A549 (cell line): ENCODE measurements around the gene OXLD1. TPM values are rescaled to one million over a fixed set of nuclear protein-coding genes. Genes with fewer than 3 reads are reported as not detected.

Experiments
- ATAC-seq, 2 experiments: fragments of 200-7000 bp in 1 of 2; fragments of >200 bp in 1 of 2; cut with Nextera tagmentation in 1 of 2; cut with Tn5 transposase in 1 of 2; 3 replicates each; pipeline versions ENCODE4 v1.8.0 to v1.9.1; 2018 to 2020; ENCODE audit warnings: mild to moderate bottlenecking in 1 of 2, moderate library complexity in 1 of 2
- CTCF ChIA-PET: fragments of 300-600 bp; sonication (Branson Sonifier 250); formaldehyde crosslinking; extraction: SDS; loops from one replicate; lab custom pipeline; 2021; ENCODE audit warnings: antibody characterized with exemption, inconsistent platforms; lab: Yijun Ruan, JAX
- POLR2A ChIA-PET: fragments of 350-600 bp; formaldehyde crosslinking; extraction: SDS; loops from one replicate; lab custom pipeline; 2021; ENCODE audit warnings: antibody characterized with exemption, inconsistent platforms; lab: Yijun Ruan, JAX
- DNase-seq, 2 experiments: peaks; one replicate each; pipeline versions ENCODE4 v3.0.0 to v3.0.0-alpha.2; 2011 to 2016; ENCODE audit warnings: low read depth in 1 of 2, low spot score in 1 of 2
- FAIRE-seq: peaks from 2 replicates; lab custom pipeline; 2011; peaks lifted over from hg19 to GRCh38; lab: Jason Lieb, UNC
- H3K27ac ChIP-seq, 2 experiments: fragments of >200 bp; sonication (Bioruptor Twin); formaldehyde crosslinking; 3 replicates each; pipeline ENCODE4 v1.5.1; 2016 to 2017
- H3K4me1 ChIP-seq: fragments of >200 bp; sonication (Bioruptor Twin); formaldehyde crosslinking; 3 replicates; pipeline ENCODE4 v1.6.1; 2016
- H3K4me2 ChIP-seq: fragments of >200 bp; sonication (Bioruptor Twin); formaldehyde crosslinking; 3 replicates; pipeline ENCODE4 v1.6.1; 2016
- H3K4me3 ChIP-seq: fragments of >200 bp; sonication (Bioruptor Twin); formaldehyde crosslinking; 3 replicates; pipeline ENCODE4 v1.5.1; 2016
- H3K9me3 ChIP-seq: fragments of >200 bp; sonication (Bioruptor Twin); formaldehyde crosslinking; 3 replicates; pipeline ENCODE4 v1.6.1; 2016
- BCL3 ChIP-seq: fragments of >200 bp; sonication (Bioruptor Twin); formaldehyde crosslinking; IDR thresholded peaks from 3 replicates; pipeline ENCODE4 v1.6.1; 2016
- CBX2 ChIP-seq: fragments of 200-600 bp; sonication (generic); IDR thresholded peaks from 2 replicates; pipeline ENCODE4 v1.6.1; 2016; ENCODE audit warnings: low read depth, mild to moderate bottlenecking, borderline replicate concordance
- CEBPB ChIP-seq, 2 experiments: fragments of >200 bp in 1 of 2; sonication (Bioruptor Twin) in 1 of 2; formaldehyde crosslinking in 1 of 2; IDR thresholded peaks; 2 replicates each; pipeline ENCODE4 v1.6.1; 2012 to 2016
- CHD2 ChIP-seq: fragments of 150-350 bp; IDR thresholded peaks from 2 replicates; pipeline ENCODE4 v1.6.1; 2014; ENCODE audit warnings: low read length; ENCODE audit not compliant: partially characterized antibody
- CTCF ChIP-seq: fragments of >200 bp; sonication (Bioruptor Twin); formaldehyde crosslinking; IDR thresholded peaks from 3 replicates; pipeline ENCODE4 v1.5.1; 2016
- ELK1 ChIP-seq: fragments of 150-350 bp; IDR thresholded peaks from 2 replicates; pipeline ENCODE4 v1.6.1; 2014; ENCODE audit warnings: low read depth, mild to moderate bottlenecking, low read length
- EP300 ChIP-seq, 2 experiments: fragments of >200 bp; sonication (Bioruptor Twin); formaldehyde crosslinking; IDR thresholded peaks; 2 replicates in 1 of 2; 3 replicates in 1 of 2; pipeline ENCODE4 v1.6.1; 2016 to 2017
- ESRRA ChIP-seq: fragments of 150-350 bp; IDR thresholded peaks from 2 replicates; pipeline ENCODE4 v1.6.1; 2014; ENCODE audit warnings: mild to moderate bottlenecking, low read length, borderline replicate concordance
- FOXS1 ChIP-seq: fragments of 250-450 bp; sonication (Bioruptor Pico); IDR thresholded peaks from 2 replicates; pipeline ENCODE4 v1.5.0; 2020; ENCODE audit warnings: mild to moderate bottlenecking, moderate library complexity
- GATA3 ChIP-seq: IDR thresholded peaks from 2 replicates; pipeline ENCODE4 v1.6.1; 2012; ENCODE audit warnings: borderline replicate concordance
- HEYL ChIP-seq: fragments of 250-450 bp; sonication (Bioruptor Pico); IDR thresholded peaks from 2 replicates; pipeline ENCODE4 v1.8.0; 2021; ENCODE audit warnings: mild to moderate bottlenecking, moderate library complexity
- HOXB13 ChIP-seq: fragments of 250-450 bp; sonication (Bioruptor Pico); IDR thresholded peaks from 2 replicates; pipeline ENCODE4 v1.5.0; 2020; ENCODE audit warnings: low read depth, mild to moderate bottlenecking, moderate library complexity
- HOXB5 ChIP-seq: fragments of 250-450 bp; sonication (Bioruptor Pico); IDR thresholded peaks from 2 replicates; pipeline ENCODE4 v1.5.0; 2020; ENCODE audit warnings: mild to moderate bottlenecking, moderate library complexity
- JUN ChIP-seq, 2 experiments: fragments of >200 bp; sonication (Bioruptor Twin); formaldehyde crosslinking; IDR thresholded peaks; 2 replicates in 1 of 2; 3 replicates in 1 of 2; pipeline ENCODE4 v1.6.1; 2016 to 2017
- MAFK ChIP-seq: fragments of 450-650 bp; IDR thresholded peaks from 2 replicates; pipeline ENCODE4 v1.6.1; 2014; ENCODE audit not compliant: partially characterized antibody
- MAX ChIP-seq: IDR thresholded peaks from 2 replicates; pipeline ENCODE4 v1.6.1; 2012
- MAZ ChIP-seq: fragments of 150-350 bp; IDR thresholded peaks from 2 replicates; pipeline ENCODE4 v1.6.1; 2014; ENCODE audit warnings: antibody characterized with exemption, low read depth, low read length, borderline replicate concordance
- MYC ChIP-seq: IDR thresholded peaks from 2 replicates; pipeline ENCODE4 v1.6.1; 2012; ENCODE audit warnings: mild to moderate bottlenecking, inconsistent platforms, low read length, improper control_type of control experiment, borderline replicate concordance
- NFE2L2 ChIP-seq: fragments of 150-350 bp; conservative IDR thresholded peaks from 2 replicates; pipeline ENCODE4 v1.6.1; 2014; ENCODE audit warnings: low read length
- NR3C1 ChIP-seq: fragments of >200 bp; sonication (Bioruptor Twin); formaldehyde crosslinking; IDR thresholded peaks from 3 replicates; pipeline ENCODE4 v1.6.1; 2017
- PBX3 ChIP-seq: IDR thresholded peaks from 2 replicates; pipeline ENCODE4 v1.6.1; 2012
- POLR2A ChIP-seq: IDR thresholded peaks from 2 replicates; pipeline ENCODE4 v1.6.1; 2012; ENCODE audit warnings: mild to moderate bottlenecking, low read length
- POLR2AphosphoS2 ChIP-seq: conservative IDR thresholded peaks from 2 replicates; pipeline ENCODE4 v1.6.1; 2012; ENCODE audit warnings: low read length, improper control_type of control experiment, inconsistent platforms
- SREBF2 ChIP-seq: fragments of 450-650 bp; IDR thresholded peaks from 2 replicates; pipeline ENCODE4 v1.6.1; 2014; ENCODE audit warnings: mild to moderate bottlenecking, moderate library complexity
- TFCP2L1 ChIP-seq: fragments of 250-450 bp; sonication (Bioruptor Pico); IDR thresholded peaks from 2 replicates; pipeline ENCODE4 v1.5.0; 2021; ENCODE audit warnings: mild to moderate bottlenecking
- USF2 ChIP-seq: fragments of 450-650 bp; IDR thresholded peaks from 2 replicates; pipeline ENCODE4 v1.6.1; 2014; ENCODE audit warnings: antibody characterized with exemption
- ZC3H11A ChIP-seq: fragments of 450-650 bp; IDR thresholded peaks from 2 replicates; pipeline ENCODE4 v1.6.1; 2014; ENCODE audit warnings: antibody characterized with exemption, mild to moderate bottlenecking
- ZNF302 ChIP-seq: fragments of 250-450 bp; sonication (Bioruptor Pico); IDR thresholded peaks from 2 replicates; pipeline ENCODE4 v1.9.0; 2021; ENCODE audit warnings: inconsistent platforms, mild to moderate bottlenecking, moderate library complexity
- WGBS: methylation state at CpG from one replicate; pipeline ENCODE4 v1.1.6; 2017; ENCODE audit errors: missing lambda C conversion rate; 5-methylcytosine and 5-hydroxymethylcytosine counted together
- polyA plus RNA-seq, 4 experiments: library from polyadenylated mRNA; depleted of rRNA in 3 of 4; stranded (reverse); fragments of >200 nt; fragmentation: RNase III in 1 of 4; extraction: RNeasy Plus Mini Kit Qiagen cat#74134 plus additional on column Dnase treatment in 1 of 4; gene quantifications; 2 replicates in 3 of 4; 3 replicates in 1 of 4; pipeline ENCODE4 v1.2.3, GENCODE V29; 2011 to 2017

Gene OXLD1
- polyA plus RNA-seq, 2 of the 4 experiments (the other 2 are of a cell fraction) = 38.7 to 47.1 TPM

GRCh38 chr17:81706757-81707624, 40.6 kb upstream of the OXLD1 start (continued):
- no peak for TF ChIP-seq PBX3
- no peak for TF ChIP-seq MAX

GRCh38 chr17:81706232-81706611, 39.8 kb upstream of the OXLD1 start:
- CTCF ChIA-PET = interaction anchor here (1.0 to 1.1 kb wide), 4 partner anchors 13 to 27 kb away, joined by 3 to 4 read pairs (median 4); partner anchors contain the start of genes ARL16 and HGS
- POLR2A ChIA-PET = no interaction called here
- Histone ChIP-seq H3K4me2 (no peak overlapping the region), H3K27ac (no peak overlapping the region), H3K4me1 (peaks cover 18% of the 10 kb centered on the region), H3K9me3 (no peaks in the 10 kb centered on the region), H3K4me3 (no peak overlapping the region)
- DNase-seq = no peak
- 95% methylated on average over 17 of the region's 17 CpGs for WGBS
- FAIRE-seq = no peak
- ATAC-seq = no peak
- no peak for TF ChIP-seq TFCP2L1 (CRISPR knock-in tag)
- TF ChIP-seq NFE2L2 = no peak
- TF ChIP-seq CBX2 = no peak
- TF ChIP-seq CTCF = no peak
- TF ChIP-seq MAFK = no peak
- TF ChIP-seq ZC3H11A = no peak
- no peak for TF ChIP-seq HEYL (CRISPR knock-in tag)
- TF ChIP-seq SREBF2 = no peak
- TF ChIP-seq ELK1 = no peak
- no peak for TF ChIP-seq USF2
- no peak for TF ChIP-seq CEBPB (IDR thresholded peaks at IDR 0.05)
- no peak for TF ChIP-seq FOXS1
- TF ChIP-seq MAZ = no peak
- TF ChIP-seq ESRRA = no peak
- TF ChIP-seq CHD2 = no peak

- H3K4me3 ChIP-seq = no peak overlapping the region
- 95% methylated on average over 30 of the region's 30 CpGs for WGBS
- FAIRE-seq (no peak), ATAC-seq (no peak), DNase-seq (no peak)
- ChIA-PET POLR2A (no interaction called here), CTCF (interaction anchor here (0.8 to 1.6 kb wide), 3 partner anchors 10 to 22 kb away, joined by 3 to 4 read pairs (median 3); partner anchors contain the start of genes ARL16 and HGS)
- H3K27ac ChIP-seq = no peak overlapping the region
- H3K4me1 ChIP-seq = peaks cover 20% of the 10 kb centered on the region
- H3K9me3 ChIP-seq = no peaks in the 10 kb centered on the region
- no peak overlapping the region for H3K4me2 ChIP-seq
- TF ChIP-seq HOXB5 (CRISPR knock-in tag) (no peak), POLR2AphosphoS2 (no peak), EP300 (IDR thresholded peaks at IDR 0.05) (no peak), JUN (IDR thresholded peaks at IDR 0.05) (no peak), HOXB13 (CRISPR knock-in tag) (no peak), BCL3 (no peak), SREBF2 (no peak), POLR2A (no peak), MAZ (no peak), ZNF302 (CRISPR knock-in tag) (no peak), MYC (no peak), NR3C1 (no peak), GATA3 (no peak)
Observed at GRCh38 chr17:81705518-81706231, 39.3 kb upstream of the OXLD1 start.
